Fibroblast of villous mesenchyme (primary cell): ENCODE data around the gene SPARC. TPM values are rescaled to one million over a fixed set of nuclear protein-coding genes. Genes with fewer than 3 reads are reported as not detected.

ENCODE experiments used
- DNase-seq: peaks from one replicate; pipeline ENCODE4 v3.0.0-alpha.2; 2010; ENCODE audit warnings: low read depth
- H3K4me3 ChIP-seq: 2 replicates; pipeline ENCODE4 v1.5.1; 2011; ENCODE audit warnings: low read depth, mild to moderate bottlenecking, low read length
- total RNA-seq: library from RNA; depleted of rRNA; stranded (reverse); fragments of >200 nt; gene quantifications from 2 replicates; pipeline ENCODE4 v1.2.3, GENCODE V29; 2012
- TF ChIP-seq, protein P1 (sequence below): IDR thresholded peaks from 2 replicates; pipeline ENCODE4 v1.5.1; 2012; ENCODE audit warnings: low read depth, mild to moderate bottlenecking, low read length; ENCODE audit not compliant: insufficient read depth

The SPARC gene
- total RNA-seq, 1 donor, result 2,230 TPM

DNA sequence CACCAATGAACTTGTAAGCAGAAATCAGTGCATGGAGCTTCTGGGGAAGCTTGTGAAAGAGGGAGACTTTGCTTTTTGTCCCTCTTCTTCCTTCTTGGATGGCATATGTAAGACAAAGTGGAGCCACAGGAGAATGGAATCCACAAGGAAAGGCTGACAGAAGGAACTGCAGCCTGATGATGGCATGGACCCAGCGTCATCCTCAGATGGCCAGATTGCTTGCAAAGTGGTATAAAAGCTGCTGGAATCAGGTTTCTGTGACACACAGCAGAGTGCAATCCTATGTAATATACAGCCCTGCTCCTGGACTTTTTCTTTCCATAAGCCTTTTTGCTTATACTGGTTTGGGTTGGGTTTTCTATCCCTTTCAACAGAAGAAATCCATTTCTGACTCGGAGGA is 31.4 kb upstream of the SPARC start:
- TF ChIP-seq, protein P1, sequence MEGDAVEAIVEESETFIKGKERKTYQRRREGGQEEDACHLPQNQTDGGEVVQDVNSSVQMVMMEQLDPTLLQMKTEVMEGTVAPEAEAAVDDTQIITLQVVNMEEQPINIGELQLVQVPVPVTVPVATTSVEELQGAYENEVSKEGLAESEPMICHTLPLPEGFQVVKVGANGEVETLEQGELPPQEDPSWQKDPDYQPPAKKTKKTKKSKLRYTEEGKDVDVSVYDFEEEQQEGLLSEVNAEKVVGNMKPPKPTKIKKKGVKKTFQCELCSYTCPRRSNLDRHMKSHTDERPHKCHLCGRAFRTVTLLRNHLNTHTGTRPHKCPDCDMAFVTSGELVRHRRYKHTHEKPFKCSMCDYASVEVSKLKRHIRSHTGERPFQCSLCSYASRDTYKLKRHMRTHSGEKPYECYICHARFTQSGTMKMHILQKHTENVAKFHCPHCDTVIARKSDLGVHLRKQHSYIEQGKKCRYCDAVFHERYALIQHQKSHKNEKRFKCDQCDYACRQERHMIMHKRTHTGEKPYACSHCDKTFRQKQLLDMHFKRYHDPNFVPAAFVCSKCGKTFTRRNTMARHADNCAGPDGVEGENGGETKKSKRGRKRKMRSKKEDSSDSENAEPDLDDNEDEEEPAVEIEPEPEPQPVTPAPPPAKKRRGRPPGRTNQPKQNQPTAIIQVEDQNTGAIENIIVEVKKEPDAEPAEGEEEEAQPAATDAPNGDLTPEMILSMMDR, result no peak
- peak; percentile 57 for DNase-seq
- H3K4me3 ChIP-seq, result no peak overlapping the region

DNA sequence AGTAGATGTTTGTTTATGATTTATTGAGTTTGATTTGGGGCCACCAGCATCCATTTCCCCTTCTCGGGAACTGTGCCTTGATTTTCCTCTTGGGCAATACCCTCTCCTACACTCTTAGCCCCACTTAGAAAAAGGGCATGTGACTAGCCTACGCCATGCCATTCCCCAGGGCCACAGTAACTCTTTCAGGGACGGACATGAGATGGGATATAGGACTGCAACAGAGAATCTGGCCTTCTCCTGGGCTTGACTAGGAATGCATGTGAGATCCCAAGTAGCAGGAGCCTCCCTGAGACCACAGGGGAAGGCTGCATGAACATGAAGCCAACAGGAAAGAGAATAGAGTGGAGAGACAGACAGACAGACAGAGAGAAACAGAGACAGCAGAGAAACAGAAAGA is 30.7 kb upstream of the SPARC start:
- no peak overlapping the region for H3K4me3 ChIP-seq
- no peak for DNase-seq

DNA sequence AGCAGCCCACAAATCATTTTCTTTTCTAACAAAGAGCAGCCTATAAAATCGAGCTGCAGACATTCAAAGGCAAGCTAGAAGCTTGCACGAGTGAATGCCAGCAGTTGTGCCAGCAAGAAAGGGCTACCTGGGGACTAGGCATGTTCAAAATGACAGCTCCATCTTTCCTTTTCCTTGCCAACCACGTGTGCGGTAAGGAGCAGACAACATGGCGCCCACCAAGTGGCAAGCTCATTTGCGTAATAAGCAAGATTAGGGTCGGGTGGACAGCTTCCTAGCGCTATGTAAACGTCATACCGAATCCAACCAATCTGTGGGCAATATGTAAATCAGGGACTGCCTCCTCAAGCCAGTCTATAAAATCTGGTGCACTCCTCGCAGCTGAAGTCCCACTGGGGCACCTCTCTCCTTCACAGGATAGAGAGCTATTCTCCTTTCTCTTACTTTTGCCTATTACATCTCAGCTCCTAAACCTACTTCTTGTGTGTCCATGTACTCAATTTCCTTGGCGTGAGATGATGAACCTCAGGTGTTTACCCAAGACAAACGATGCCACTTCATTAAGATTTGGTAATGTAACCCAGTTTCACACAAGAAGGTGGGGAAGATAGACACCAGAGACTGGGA is 22.5 kb upstream of the SPARC start:
- no peak overlapping the region for H3K4me3 ChIP-seq
- no peak for DNase-seq
- TF ChIP-seq, protein P1, result no peak

More for the DNA sequence above, 30.7 kb upstream of the SPARC start:
- TF ChIP-seq, protein P1, result no peak

DNA sequence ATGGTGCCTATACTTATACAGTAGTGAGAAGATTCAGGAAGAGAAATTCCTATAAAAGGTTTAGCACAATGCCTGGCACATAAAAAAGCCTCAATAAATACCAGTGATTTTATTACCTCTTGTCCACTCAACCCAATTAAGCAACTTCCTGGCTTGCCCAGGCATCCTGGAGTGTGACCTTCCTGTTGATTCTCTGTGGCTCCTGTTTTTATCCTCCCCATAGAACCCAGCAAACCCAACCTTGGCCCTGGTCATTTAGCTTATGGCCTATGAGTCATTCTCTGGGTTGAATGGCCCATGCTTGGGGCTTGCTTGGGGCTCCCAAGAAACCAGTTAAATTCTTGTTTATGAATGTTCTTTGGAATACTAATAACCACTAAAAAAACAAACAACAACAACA is 21.4 kb upstream of the SPARC start:
- DNase-seq, result peak; percentile 86
- TF ChIP-seq, protein P1, result no peak
- H3K4me3 ChIP-seq, result no peak overlapping the region

DNA sequence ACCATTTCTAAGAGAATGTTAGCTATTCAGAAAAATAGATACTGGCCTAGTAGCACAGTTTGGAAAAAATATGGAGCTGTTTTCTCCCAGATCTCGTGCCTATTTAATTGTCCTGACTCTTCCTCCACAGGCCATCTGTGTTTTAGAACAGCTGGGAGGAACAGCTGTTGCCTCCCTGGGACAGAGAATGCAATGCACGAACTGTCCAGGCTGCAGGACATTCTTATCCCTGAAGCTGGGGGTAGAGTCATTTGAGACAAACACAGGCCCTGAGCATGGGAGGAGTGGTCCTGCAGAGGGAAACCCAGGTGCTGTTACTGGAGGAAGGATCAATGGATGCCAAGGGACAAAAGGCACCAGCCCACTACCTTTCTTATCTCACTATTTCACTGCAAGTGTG is 20.9 kb upstream of the SPARC start:
- DNase-seq, result peak; percentile 79
- H3K4me3 ChIP-seq, result no peak overlapping the region
- TF ChIP-seq, protein P1, result peak; percentile 5

DNA sequence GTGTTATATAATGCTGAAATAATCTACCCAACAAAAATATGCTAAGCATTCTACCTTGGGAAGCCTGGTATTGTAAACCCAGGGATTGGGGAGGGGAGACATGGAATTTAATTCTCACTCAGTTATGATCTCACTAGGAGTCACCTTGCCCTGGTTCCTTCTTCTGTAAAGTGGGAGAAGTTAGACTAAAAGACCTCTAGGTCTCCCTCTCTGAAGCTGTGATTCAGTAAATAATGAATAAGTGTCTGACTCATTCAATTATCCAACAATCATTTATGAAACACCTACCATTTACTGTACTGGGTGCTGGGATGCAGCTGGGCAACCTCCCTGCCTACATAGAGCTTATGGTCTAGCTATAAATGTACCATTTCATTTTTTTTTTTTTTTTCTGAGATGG is 20.2 kb upstream of the SPARC start:
- no peak for DNase-seq
- TF ChIP-seq, protein P1, result no peak
- no peak overlapping the region for H3K4me3 ChIP-seq

DNA sequence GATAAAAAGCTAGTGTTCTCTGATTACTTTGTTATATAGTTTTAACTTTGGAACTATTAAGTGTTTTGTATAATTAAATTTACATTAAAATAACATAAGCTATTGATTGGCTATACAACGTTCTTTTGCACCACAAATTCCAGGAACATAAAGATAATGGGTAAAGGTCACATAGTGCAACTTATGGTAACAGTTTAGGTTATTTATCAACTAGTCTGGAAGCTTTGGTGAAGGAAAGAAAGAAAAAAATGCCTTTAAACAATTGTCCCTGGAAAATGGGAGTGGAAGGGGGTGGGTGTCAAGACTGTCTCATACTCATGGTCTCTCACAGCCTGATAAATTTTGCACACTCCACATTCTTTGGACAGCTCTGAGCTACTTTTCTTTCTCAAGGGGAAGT is 17.1 kb upstream of the SPARC start:
- no peak for DNase-seq
- TF ChIP-seq, protein P1, result no peak
- no peak overlapping the region for H3K4me3 ChIP-seq
